Measurements from ENCODE around the gene SGK2. TPM values are rescaled to one million over a fixed set of nuclear protein-coding genes. Genes with fewer than 3 reads are reported as not detected.

The SGK2 gene
- total and polyA plus RNA-seq, 2 of the 13 experiments (the other 11 are each of a cell fraction or from before 2014, with no cell fraction given), result 6.2 to 29.4 TPM

- peak; percentile 98 for TF ChIP-seq MEIS2 (CRISPR knock-in tag; IDR thresholded peaks at IDR 0.05)
- no peak; the same call in 1 of the 2 replicates for TF ChIP-seq JDP2 (CRISPR knock-in tag; IDR thresholded peaks at IDR 0.05; ENCODE audit: borderline replicate concordance)
- no peak; the same call in 1 of the 2 replicates for TF ChIP-seq ZNF441 (CRISPR knock-in tag; IDR thresholded peaks at IDR 0.05; ENCODE audit: borderline replicate concordance)
- 0 out of 2 replicates have a peak, but pooled peaks have one; percentile 15 for TF ChIP-seq CC2D1A (CRISPR knock-in tag; IDR thresholded peaks at IDR 0.05)
- no peak; the same call in 1 of the 2 replicates for TF ChIP-seq CHCHD3 (CRISPR knock-in tag; IDR thresholded peaks at IDR 0.05)
- TF ChIP-seq SMAD3 (CRISPR knock-in tag; IDR thresholded peaks at IDR 0.05), result peak; percentile 83
- TF ChIP-seq ZKSCAN5 (CRISPR knock-in tag; IDR thresholded peaks at IDR 0.05), result peak; percentile 64; the same call in 1 of the 2 replicates
- TF ChIP-seq ZNF558 (CRISPR knock-in tag; IDR thresholded peaks at IDR 0.05; ENCODE audit: borderline replicate concordance), result no peak; the same call in 1 of the 2 replicates
- peak; percentile 77 for TF ChIP-seq ZNF331 (CRISPR knock-in tag; IDR thresholded peaks at IDR 0.05)
- TF ChIP-seq E2F2 (CRISPR knock-in tag; IDR thresholded peaks at IDR 0.05; ENCODE audit: borderline replicate concordance), result no peak
- no peak; the same call in 1 of the 2 replicates for TF ChIP-seq NFYC (CRISPR knock-in tag; IDR thresholded peaks at IDR 0.05)
- TF ChIP-seq SMAD1 (CRISPR knock-in tag; IDR thresholded peaks at IDR 0.05; ENCODE audit: borderline replicate concordance, low read depth), result peak; percentile 92
- no peak for TF ChIP-seq SP140L (CRISPR knock-in tag; IDR thresholded peaks at IDR 0.05; ENCODE audit: borderline replicate concordance)
- no peak; the same call in 1 of the 2 replicates for TF ChIP-seq NKX3-1 (CRISPR knock-in tag; IDR thresholded peaks at IDR 0.05)
- no peak; the same call in none of the 2 replicates for TF ChIP-seq ETS1 (CRISPR knock-in tag; IDR thresholded peaks at IDR 0.05)
- no peak; the same call in 1 of the 2 replicates for TF ChIP-seq ZNF777 (CRISPR knock-in tag; IDR thresholded peaks at IDR 0.05)
- peak; percentile 35; the same call in 1 of the 2 replicates for TF ChIP-seq ZNF670 (CRISPR knock-in tag; IDR thresholded peaks at IDR 0.05; ENCODE audit: borderline replicate concordance)
- no peak for TF ChIP-seq ZNF674 (CRISPR knock-in tag; IDR thresholded peaks at IDR 0.05; ENCODE audit: low read depth)
- no peak for TF ChIP-seq ZBTB2 (CRISPR knock-in tag; IDR thresholded peaks at IDR 0.05; ENCODE audit: low read depth)
- TF ChIP-seq TAF1 (CRISPR knock-in tag; IDR thresholded peaks at IDR 0.05), result peak; percentile 88
- peak; percentile 97; the same call in 1 of the 2 replicates for TF ChIP-seq ZNF737 (CRISPR knock-in tag; IDR thresholded peaks at IDR 0.05; ENCODE audit: borderline replicate concordance)
- TF ChIP-seq ZFP90 (CRISPR knock-in tag; IDR thresholded peaks at IDR 0.05; ENCODE audit: borderline replicate concordance), result peak; percentile 92; the same call in 1 of the 2 replicates
- TF ChIP-seq AGO2 (optimal IDR thresholded peaks at IDR 0.05; ENCODE audit: low read depth, low read length), result peak; percentile 33
- TF ChIP-seq POLR2AphosphoS5 (IDR thresholded peaks at IDR 0.05; ENCODE audit: low read depth, low read length), result peak; percentile 87
- no peak for TF ChIP-seq ZNF616 (CRISPR knock-in tag; IDR thresholded peaks at IDR 0.05; ENCODE audit: low read depth)
- TF ChIP-seq KLF16 (CRISPR knock-in tag; IDR thresholded peaks at IDR 0.05), result peak in 1 of 2 experiments; percentile 79; a peak in 2 of 4 replicates
- TF ChIP-seq TOPORS (CRISPR knock-in tag; IDR thresholded peaks at IDR 0.05), result no peak
- TF ChIP-seq HMGA1 (CRISPR knock-in tag; conservative IDR thresholded peaks at IDR 0.05), result no peak
These were observed at the start of gene SGK2 (continued) for GRCh38 chr20:43558412-43559146.

All from HepG2 (cell line).